H9 (cell line): ENCODE results near the gene MGA. TPM values are rescaled to one million over a fixed set of nuclear protein-coding genes. Genes with fewer than 3 reads are reported as not detected.

ENCODE experiments used
- DNase-seq: peaks from one replicate; pipeline ENCODE4 v3.0.0-alpha.2; 2017
- H2AFZ ChIP-seq: one replicate; pipeline ENCODE4 v1.6.1; 2013; ENCODE audit warnings: mild to moderate bottlenecking, low read length, control low read depth, moderate library complexity
- H2AK5ac ChIP-seq: 2 replicates; pipeline ENCODE4 v1.6.1; 2013; ENCODE audit warnings: low read length, control low read depth, mixed read lengths; ENCODE audit not compliant: insufficient read length
- H2BK120ac ChIP-seq: one replicate; pipeline ENCODE4 v1.6.1; 2013; ENCODE audit warnings: low read depth, mild to moderate bottlenecking, low read length, control low read depth, inconsistent platforms; ENCODE audit not compliant: poor library complexity, severe bottlenecking
- H2BK12ac ChIP-seq: 2 replicates; pipeline ENCODE4 v1.6.1; 2013; ENCODE audit warnings: low read length, control low read depth, mixed read lengths, low read depth; ENCODE audit not compliant: insufficient read length
- H2BK15ac ChIP-seq: 2 replicates; pipeline ENCODE4 v1.6.1; 2013; ENCODE audit warnings: low read depth, low read length, control low read depth
- H2BK20ac ChIP-seq: one replicate; pipeline ENCODE4 v1.6.1; 2013; ENCODE audit warnings: low read depth, mild to moderate bottlenecking, low read length, control low read depth, inconsistent platforms; ENCODE audit not compliant: poor library complexity, severe bottlenecking
- H2BK5ac ChIP-seq: 2 replicates; pipeline ENCODE4 v1.6.1; 2013; ENCODE audit warnings: low read length, control low read depth, mixed read lengths; ENCODE audit not compliant: insufficient read length
- H3K14ac ChIP-seq: 2 replicates; pipeline ENCODE4 v1.6.1; 2013; ENCODE audit warnings: low read length, control low read depth; ENCODE audit not compliant: insufficient read depth
- H3K18ac ChIP-seq: 2 replicates; pipeline ENCODE4 v1.6.1; 2013; ENCODE audit warnings: low read depth, mild to moderate bottlenecking, mixed read lengths, low read length, control low read depth; ENCODE audit not compliant: insufficient read length
- H3K23ac ChIP-seq: 2 replicates; pipeline ENCODE4 v1.6.1; 2013; ENCODE audit warnings: low read length, control low read depth, mixed read lengths, low read depth; ENCODE audit not compliant: insufficient read length
- H3K23me2 ChIP-seq: 2 replicates; pipeline ENCODE4 v1.6.1; 2013; ENCODE audit warnings: low read depth, mild to moderate bottlenecking, mixed read lengths, low read length, control low read depth; ENCODE audit not compliant: insufficient read length, poor library complexity, severe bottlenecking
- H3K27ac ChIP-seq: 2 replicates; pipeline ENCODE4 v1.5.1; 2013; ENCODE audit warnings: low read length, control low read depth, mixed read lengths, low read depth; ENCODE audit not compliant: insufficient read length
- H3K27me3 ChIP-seq: 2 replicates; pipeline ENCODE4 v1.6.1; 2013; ENCODE audit warnings: low read length, control low read depth, inconsistent platforms; ENCODE audit not compliant: insufficient read depth
- H3K4ac ChIP-seq: 2 replicates; pipeline ENCODE4 v1.6.1; 2013; ENCODE audit warnings: low read depth, mild to moderate bottlenecking, control low read depth, inconsistent platforms, low read length, moderate library complexity
- H3K4me1 ChIP-seq: 2 replicates; pipeline ENCODE4 v1.6.1; 2013; ENCODE audit warnings: low read length, control low read depth, inconsistent platforms; ENCODE audit not compliant: insufficient read depth
- H3K4me2 ChIP-seq: 2 replicates; pipeline ENCODE4 v1.6.1; 2013; ENCODE audit warnings: low read length, control low read depth, mixed read lengths; ENCODE audit not compliant: insufficient read length, insufficient read depth
- H3K56ac ChIP-seq: 2 replicates; pipeline ENCODE4 v1.6.1; 2013; ENCODE audit warnings: low read depth, mild to moderate bottlenecking, mixed read lengths, low read length, control low read depth; ENCODE audit not compliant: insufficient read length
- H3K79me1 ChIP-seq: 2 replicates; pipeline ENCODE4 v1.6.1; 2013; ENCODE audit warnings: low read depth, mild to moderate bottlenecking, moderate library complexity, low read length, control low read depth, inconsistent platforms; ENCODE audit not compliant: insufficient read depth, poor library complexity, severe bottlenecking
- H3K79me2 ChIP-seq: 2 replicates; pipeline ENCODE4 v1.6.1; 2013; ENCODE audit warnings: low read length, control low read depth, inconsistent platforms; ENCODE audit not compliant: insufficient read depth
- H3K9ac ChIP-seq: 2 replicates; pipeline ENCODE4 v1.6.1; 2013; ENCODE audit warnings: low read length, control low read depth, mixed read lengths; ENCODE audit not compliant: insufficient read length; ENCODE audit errors: extremely low read depth
- H3K9me3 ChIP-seq: one replicate; pipeline ENCODE4 v1.6.1; 2013; ENCODE audit warnings: low read depth, low read length, inconsistent platforms; ENCODE audit not compliant: control insufficient read depth
- H3T11ph ChIP-seq: one replicate; pipeline ENCODE4 v1.6.1; 2013; ENCODE audit warnings: mild to moderate bottlenecking, low read length, control low read depth, inconsistent platforms
- H4K20me1 ChIP-seq: one replicate; pipeline ENCODE4 v1.6.1; 2013; ENCODE audit not compliant: control insufficient read depth, insufficient read length, insufficient read depth
- H4K5ac ChIP-seq: 2 replicates; pipeline ENCODE4 v1.6.1; 2013; ENCODE audit warnings: low read depth, mild to moderate bottlenecking, mixed read lengths, low read length, control low read depth; ENCODE audit not compliant: insufficient read length
- H4K8ac ChIP-seq: replicated peaks from 2 replicates; pipeline ENCODE4 v1.6.1; 2013; ENCODE audit warnings: low read length, control low read depth, mixed read lengths, low read depth; ENCODE audit not compliant: insufficient read length
- H4K91ac ChIP-seq: 2 replicates; pipeline ENCODE4 v1.6.1; 2013; ENCODE audit warnings: low read depth, mild to moderate bottlenecking, moderate library complexity, mixed read lengths, low read length, control low read depth; ENCODE audit not compliant: insufficient read length
- H3K27ac Mint-ChIP-seq, 3 experiments: 2 replicates in 2 of 3; 3 replicates in 1 of 3; pipeline ENCODE4 v1.8.0; 2020 to 2021; ENCODE audit warnings: mixed read lengths in 3 of 3, mild to moderate bottlenecking in 1 of 3, moderate library complexity in 1 of 3
- H3K27me3 Mint-ChIP-seq: 2 replicates; pipeline ENCODE4 v1.8.0; 2021; ENCODE audit warnings: low read depth, mild to moderate bottlenecking, moderate library complexity, mixed read lengths
- H3K36me3 Mint-ChIP-seq, 3 experiments: 2 replicates in 2 of 3; 3 replicates in 1 of 3; pipeline ENCODE4 v1.8.0; 2020 to 2021; ENCODE audit warnings: low read depth in 3 of 3, mixed read lengths in 3 of 3; ENCODE audit not compliant: insufficient read depth in 1 of 3
- H3K4me1 Mint-ChIP-seq, 2 experiments: 2 replicates each; pipeline ENCODE4 v1.8.0; 2020; ENCODE audit warnings: mixed read lengths in 2 of 2
- H3K4me3 Mint-ChIP-seq, 2 experiments: 2 replicates in 1 of 2; 3 replicates in 1 of 2; pipeline ENCODE4 v1.8.0; 2020 to 2021; ENCODE audit warnings: mild to moderate bottlenecking in 2 of 2, mixed read lengths in 2 of 2, moderate library complexity in 1 of 2
- H3K9me3 Mint-ChIP-seq, 2 experiments: 2 replicates in 1 of 2; 3 replicates in 1 of 2; pipeline ENCODE4 v1.8.0; 2020; ENCODE audit warnings: mild to moderate bottlenecking in 2 of 2, mixed read lengths in 2 of 2, moderate library complexity in 1 of 2
- WGBS: extraction: QIAGEN DNeasy Blood & Tissue Kit; methylation state at CpG from one replicate; pipeline ENCODE4 v1.1.7; 2013; ENCODE audit warnings: missing lambda C conversion rate, low lambda C conversion rate, mixed read lengths; ENCODE audit not compliant: insufficient read length; ENCODE audit errors: extremely low coverage; 5-methylcytosine and 5-hydroxymethylcytosine counted together
- total RNA-seq: library from RNA; stranded (reverse); gene quantifications from 2 replicates; pipeline ENCODE4 v1.2.1, GENCODE V29; 2021
- TF ChIP-seq, protein P1 (sequence below): fragments of 200-600 bp; sonication (generic); conservative IDR thresholded peaks from 3 replicates; pipeline ENCODE4 v1.8.0; 2021; ENCODE audit warnings: antibody characterized with exemption, mild to moderate bottlenecking

Gene MGA
- total RNA-seq, 1 experiment from 2014 or later, result 62.7 TPM

DNA sequence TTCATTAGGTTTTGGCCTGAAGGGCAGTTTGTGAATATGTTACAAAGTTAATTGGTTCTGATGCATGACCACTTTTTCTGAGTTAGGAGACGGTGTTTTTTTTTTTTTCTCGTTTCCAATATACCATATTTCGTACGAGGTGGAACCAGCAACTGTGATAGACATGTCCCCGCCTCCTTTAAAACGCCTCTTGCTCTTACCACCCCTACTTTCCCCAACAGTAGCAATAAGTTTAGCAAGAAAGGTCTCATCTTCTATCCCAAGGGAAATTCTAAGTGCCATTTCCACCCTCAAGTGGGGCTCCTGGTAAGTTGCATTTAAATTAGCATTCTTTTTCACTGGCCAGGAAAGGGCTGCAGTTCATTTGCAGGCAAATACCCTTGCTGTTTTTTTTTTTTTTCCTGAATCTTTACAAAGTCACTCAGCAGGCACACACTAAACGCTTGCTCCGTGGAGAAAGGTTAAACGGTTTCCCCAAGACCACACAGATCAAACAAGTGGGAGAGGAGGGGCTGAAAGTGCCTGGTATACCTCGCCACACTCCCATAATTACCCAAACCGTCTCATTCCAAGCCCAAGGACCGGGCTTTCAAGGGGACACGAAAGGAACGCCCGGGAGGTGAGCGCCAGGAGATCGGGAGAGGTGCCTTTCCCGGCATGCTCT is 39.5 kb upstream of the MGA start:
- TF ChIP-seq, protein P1, sequence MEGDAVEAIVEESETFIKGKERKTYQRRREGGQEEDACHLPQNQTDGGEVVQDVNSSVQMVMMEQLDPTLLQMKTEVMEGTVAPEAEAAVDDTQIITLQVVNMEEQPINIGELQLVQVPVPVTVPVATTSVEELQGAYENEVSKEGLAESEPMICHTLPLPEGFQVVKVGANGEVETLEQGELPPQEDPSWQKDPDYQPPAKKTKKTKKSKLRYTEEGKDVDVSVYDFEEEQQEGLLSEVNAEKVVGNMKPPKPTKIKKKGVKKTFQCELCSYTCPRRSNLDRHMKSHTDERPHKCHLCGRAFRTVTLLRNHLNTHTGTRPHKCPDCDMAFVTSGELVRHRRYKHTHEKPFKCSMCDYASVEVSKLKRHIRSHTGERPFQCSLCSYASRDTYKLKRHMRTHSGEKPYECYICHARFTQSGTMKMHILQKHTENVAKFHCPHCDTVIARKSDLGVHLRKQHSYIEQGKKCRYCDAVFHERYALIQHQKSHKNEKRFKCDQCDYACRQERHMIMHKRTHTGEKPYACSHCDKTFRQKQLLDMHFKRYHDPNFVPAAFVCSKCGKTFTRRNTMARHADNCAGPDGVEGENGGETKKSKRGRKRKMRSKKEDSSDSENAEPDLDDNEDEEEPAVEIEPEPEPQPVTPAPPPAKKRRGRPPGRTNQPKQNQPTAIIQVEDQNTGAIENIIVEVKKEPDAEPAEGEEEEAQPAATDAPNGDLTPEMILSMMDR, result no peak
- peak overlapping the region; percentile 82 for H3K4me2 ChIP-seq
- H3K9ac ChIP-seq, result peak overlapping the region; percentile 16
- no peaks in the 10 kb centered on the region for H3K4me1 ChIP-seq
- H2BK15ac ChIP-seq, result no peak overlapping the region
- no peaks in the 10 kb centered on the region for H3K9me3 ChIP-seq
- Mint-ChIP-seq H3K27me3 (peaks cover 20% of the 10 kb centered on the region), H3K9me3 (peaks cover 10 to 16% of the 10 kb centered on the region in 2 experiments), H3K4me3 (peak overlapping the region; percentile 64 to 76), H3K27ac (peak overlapping the region; percentile 44 to 82 (median 82); a peak in 5 of 7 replicates), H3K4me1 (peaks cover 7 to 8% of the 10 kb centered on the region in 2 experiments), H3K36me3 (peaks cover 2 to 15% (median 5%) of the 10 kb centered on the region in 3 experiments; a peak in 5 of 7 replicates)
- H3K23me2 ChIP-seq, result peaks cover 6% of the 10 kb centered on the region
- H3T11ph ChIP-seq, result no peak overlapping the region
- no peak overlapping the region for H3K4ac ChIP-seq
- no peak overlapping the region for H2BK20ac ChIP-seq
- H3K14ac ChIP-seq, result peak overlapping the region; percentile 4; the same call in 1 of the 2 replicates
- H3K56ac ChIP-seq, result no peak overlapping the region
- no peak overlapping the region for H2BK5ac ChIP-seq
- no peaks in the 10 kb centered on the region; the same call in 1 of the 2 replicates for H3K27me3 ChIP-seq
- H2BK12ac ChIP-seq, result no peak overlapping the region
- H3K18ac ChIP-seq, result peak overlapping the region; percentile 41
- no peaks in the 10 kb centered on the region for H3K79me1 ChIP-seq
- H2AK5ac ChIP-seq, result no peak overlapping the region
- H2BK120ac ChIP-seq, result no peak overlapping the region
- no peak overlapping the region for H3K23ac ChIP-seq
- H3K27ac ChIP-seq, result no peak overlapping the region
- no peaks in the 10 kb centered on the region for H3K79me2 ChIP-seq
- no CpG with 5 or more reads among the region's 18 CpGs for WGBS
- H4K20me1 ChIP-seq, result no peaks in the 10 kb centered on the region
- no peak overlapping the region for H4K5ac ChIP-seq
- peak overlapping the region; percentile 66 for H2AFZ ChIP-seq
- no peak overlapping the region for H4K8ac ChIP-seq
- peak; percentile 66 for DNase-seq
- no peak overlapping the region for H4K91ac ChIP-seq
